ENCODE measurements around the gene DNAH12.

DNA sequence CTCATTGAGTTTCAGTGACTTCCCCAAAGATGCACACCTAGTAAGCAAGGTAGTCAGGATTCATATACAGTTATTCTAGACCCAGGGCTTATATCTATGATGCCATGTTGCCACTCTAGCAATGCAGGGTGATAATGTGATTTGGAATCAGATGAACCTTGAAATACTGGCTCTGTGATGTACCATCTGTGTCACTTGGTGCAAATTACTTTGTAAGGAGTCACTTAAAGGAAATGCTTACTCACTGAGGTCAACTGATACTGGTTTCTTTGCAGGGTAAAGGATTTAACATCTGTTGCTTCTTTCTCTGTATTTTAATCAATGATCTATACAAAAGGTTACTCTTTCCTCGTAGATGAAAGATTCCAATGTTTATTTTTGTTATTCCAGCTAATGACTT, 262.4 kb downstream of the DNAH12 start:
- TF ChIP-seq, protein P1, sequence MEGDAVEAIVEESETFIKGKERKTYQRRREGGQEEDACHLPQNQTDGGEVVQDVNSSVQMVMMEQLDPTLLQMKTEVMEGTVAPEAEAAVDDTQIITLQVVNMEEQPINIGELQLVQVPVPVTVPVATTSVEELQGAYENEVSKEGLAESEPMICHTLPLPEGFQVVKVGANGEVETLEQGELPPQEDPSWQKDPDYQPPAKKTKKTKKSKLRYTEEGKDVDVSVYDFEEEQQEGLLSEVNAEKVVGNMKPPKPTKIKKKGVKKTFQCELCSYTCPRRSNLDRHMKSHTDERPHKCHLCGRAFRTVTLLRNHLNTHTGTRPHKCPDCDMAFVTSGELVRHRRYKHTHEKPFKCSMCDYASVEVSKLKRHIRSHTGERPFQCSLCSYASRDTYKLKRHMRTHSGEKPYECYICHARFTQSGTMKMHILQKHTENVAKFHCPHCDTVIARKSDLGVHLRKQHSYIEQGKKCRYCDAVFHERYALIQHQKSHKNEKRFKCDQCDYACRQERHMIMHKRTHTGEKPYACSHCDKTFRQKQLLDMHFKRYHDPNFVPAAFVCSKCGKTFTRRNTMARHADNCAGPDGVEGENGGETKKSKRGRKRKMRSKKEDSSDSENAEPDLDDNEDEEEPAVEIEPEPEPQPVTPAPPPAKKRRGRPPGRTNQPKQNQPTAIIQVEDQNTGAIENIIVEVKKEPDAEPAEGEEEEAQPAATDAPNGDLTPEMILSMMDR (IDR thresholded peaks at IDR 0.05; ENCODE audit: insufficient read depth, low read depth, low read length), result no peak
- no peak for TF ChIP-seq EZH2 (IDR thresholded peaks at IDR 0.05; ENCODE audit: insufficient read depth, low read length)

Data from astrocyte (in vitro differentiated cells and primary cell).